ENCODE measurements around the gene EPN3. TPM values are rescaled to one million over a fixed set of nuclear protein-coding genes. Genes with fewer than 3 reads are reported as not detected.

EPN3 gene
- total and polyA plus RNA-seq, 2 experiments from 2014 or later = 2.3 to 7.7 TPM

DNA sequence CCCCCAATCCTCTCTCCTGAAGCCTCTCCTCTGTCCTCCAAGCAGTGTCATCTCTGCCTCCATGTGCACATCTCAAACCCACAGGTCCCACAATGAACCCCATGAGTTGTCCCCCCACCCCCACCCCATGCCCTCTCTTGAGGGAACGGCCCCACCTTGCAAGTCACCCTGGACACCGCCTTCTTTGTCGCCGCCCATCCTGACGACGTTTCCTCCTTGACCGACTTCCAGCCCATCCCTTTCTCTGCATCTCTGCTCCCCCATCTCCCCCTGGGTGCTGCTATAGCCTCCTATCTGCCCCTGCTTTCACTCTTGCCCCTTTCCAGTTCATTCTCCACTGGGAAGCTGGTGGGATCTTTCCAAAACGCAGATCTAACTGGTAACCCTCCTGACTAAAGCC, 12.8 kb downstream of the EPN3 start (continued):
- TF ChIP-seq, protein P1, sequence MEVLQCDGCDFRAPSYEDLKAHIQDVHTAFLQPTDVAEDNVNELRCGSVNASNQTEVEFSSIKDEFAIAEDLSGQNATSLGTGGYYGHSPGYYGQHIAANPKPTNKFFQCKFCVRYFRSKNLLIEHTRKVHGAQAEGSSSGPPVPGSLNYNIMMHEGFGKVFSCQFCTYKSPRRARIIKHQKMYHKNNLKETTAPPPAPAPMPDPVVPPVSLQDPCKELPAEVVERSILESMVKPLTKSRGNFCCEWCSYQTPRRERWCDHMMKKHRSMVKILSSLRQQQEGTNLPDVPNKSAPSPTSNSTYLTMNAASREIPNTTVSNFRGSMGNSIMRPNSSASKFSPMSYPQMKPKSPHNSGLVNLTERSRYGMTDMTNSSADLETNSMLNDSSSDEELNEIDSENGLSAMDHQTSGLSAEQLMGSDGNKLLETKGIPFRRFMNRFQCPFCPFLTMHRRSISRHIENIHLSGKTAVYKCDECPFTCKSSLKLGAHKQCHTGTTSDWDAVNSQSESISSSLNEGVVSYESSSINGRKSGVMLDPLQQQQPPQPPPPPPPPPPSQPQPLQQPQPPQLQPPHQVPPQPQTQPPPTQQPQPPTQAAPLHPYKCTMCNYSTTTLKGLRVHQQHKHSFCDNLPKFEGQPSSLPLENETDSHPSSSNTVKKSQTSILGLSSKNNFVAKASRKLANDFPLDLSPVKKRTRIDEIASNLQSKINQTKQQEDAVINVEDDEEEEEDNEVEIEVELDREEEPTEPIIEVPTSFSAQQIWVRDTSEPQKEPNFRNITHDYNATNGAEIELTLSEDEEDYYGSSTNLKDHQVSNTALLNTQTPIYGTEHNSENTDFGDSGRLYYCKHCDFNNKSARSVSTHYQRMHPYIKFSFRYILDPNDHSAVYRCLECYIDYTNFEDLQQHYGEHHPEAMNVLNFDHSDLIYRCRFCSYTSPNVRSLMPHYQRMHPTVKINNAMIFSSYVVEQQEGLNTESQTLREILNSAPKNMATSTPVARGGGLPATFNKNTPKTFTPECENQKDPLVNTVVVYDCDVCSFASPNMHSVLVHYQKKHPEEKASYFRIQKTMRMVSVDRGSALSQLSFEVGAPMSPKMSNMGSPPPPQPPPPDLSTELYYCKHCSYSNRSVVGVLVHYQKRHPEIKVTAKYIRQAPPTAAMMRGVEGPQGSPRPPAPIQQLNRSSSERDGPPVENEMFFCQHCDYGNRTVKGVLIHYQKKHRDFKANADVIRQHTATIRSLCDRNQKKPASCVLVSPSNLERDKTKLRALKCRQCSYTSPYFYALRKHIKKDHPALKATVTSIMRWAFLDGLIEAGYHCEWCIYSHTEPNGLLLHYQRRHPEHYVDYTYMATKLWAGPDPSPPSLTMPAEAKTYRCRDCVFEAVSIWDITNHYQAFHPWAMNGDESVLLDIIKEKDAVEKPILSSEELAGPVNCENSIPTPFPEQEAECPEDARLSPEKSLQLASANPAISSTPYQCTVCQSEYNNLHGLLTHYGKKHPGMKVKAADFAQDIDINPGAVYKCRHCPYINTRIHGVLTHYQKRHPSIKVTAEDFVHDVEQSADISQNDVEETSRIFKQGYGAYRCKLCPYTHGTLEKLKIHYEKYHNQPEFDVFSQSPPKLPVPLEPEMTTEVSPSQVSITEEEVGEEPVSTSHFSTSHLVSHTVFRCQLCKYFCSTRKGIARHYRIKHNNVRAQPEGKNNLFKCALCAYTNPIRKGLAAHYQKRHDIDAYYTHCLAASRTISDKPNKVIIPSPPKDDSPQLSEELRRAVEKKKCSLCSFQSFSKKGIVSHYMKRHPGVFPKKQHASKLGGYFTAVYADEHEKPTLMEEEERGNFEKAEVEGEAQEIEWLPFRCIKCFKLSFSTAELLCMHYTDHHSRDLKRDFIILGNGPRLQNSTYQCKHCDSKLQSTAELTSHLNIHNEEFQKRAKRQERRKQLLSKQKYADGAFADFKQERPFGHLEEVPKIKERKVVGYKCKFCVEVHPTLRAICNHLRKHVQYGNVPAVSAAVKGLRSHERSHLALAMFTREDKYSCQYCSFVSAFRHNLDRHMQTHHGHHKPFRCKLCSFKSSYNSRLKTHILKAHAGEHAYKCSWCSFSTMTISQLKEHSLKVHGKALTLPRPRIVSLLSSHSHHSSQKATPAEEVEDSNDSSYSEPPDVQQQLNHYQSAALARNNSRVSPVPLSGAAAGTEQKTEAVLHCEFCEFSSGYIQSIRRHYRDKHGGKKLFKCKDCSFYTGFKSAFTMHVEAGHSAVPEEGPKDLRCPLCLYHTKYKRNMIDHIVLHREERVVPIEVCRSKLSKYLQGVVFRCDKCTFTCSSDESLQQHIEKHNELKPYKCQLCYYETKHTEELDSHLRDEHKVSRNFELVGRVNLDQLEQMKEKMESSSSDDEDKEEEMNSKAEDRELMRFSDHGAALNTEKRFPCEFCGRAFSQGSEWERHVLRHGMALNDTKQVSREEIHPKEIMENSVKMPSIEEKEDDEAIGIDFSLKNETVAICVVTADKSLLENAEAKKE (CRISPR knock-in tag; IDR thresholded peaks at IDR 0.05) = no peak
- TF ChIP-seq EZH2 (IDR thresholded peaks at IDR 0.05; ENCODE audit: low read depth, unreplicated experiment) (no peak), JUNB (IDR thresholded peaks at IDR 0.05; ENCODE audit: unreplicated experiment) (no peak)

GRCh38 chr17:50546701-50547034, 14.1 kb downstream of the EPN3 start:
- Histone ChIP-seq H3K4me3 (peak overlapping the region; percentile 67; the same call in 1 of the 2 replicates), H2AFZ (no peak overlapping the region; the same call in 1 of the 2 replicates), H3F3A (replicated peaks; ENCODE audit: low read depth) (no peaks in the 10 kb centered on the region), H3K4me2 (peak overlapping the region; percentile 83; the same call in 1 of the 2 replicates), H3K36me3 (ENCODE audit: insufficient read depth) (no peaks in the 10 kb centered on the region), H3K27me3 (ENCODE audit: insufficient read depth) (no peaks in the 10 kb centered on the region), H3K79me2 (replicated peaks; ENCODE audit: insufficient read depth) (no peaks in the 10 kb centered on the region), H3K4me1 (ENCODE audit: insufficient read depth) (peaks cover 14% of the 10 kb centered on the region; the same call in 1 of the 2 replicates), H3K27ac (ENCODE audit: low read depth) (no peak overlapping the region), H4K20me1 (replicated peaks; ENCODE audit: insufficient read depth) (no peaks in the 10 kb centered on the region), H3K9me2 (ENCODE audit: insufficient read depth) (no peaks in the 10 kb centered on the region)
- Mint-ChIP-seq H3K27me3 (ENCODE audit: insufficient read depth, low read depth, poor library complexity) (peaks cover 19% of the 10 kb centered on the region), H3K4me3 (peak overlapping the region; percentile 43), H3K36me3 (ENCODE audit: low read depth) (no peaks in the 10 kb centered on the region; the same call in 2 of the 3 replicates), H3K9me3 (no peaks in the 10 kb centered on the region), H3K4me1 (peaks cover 22% of the 10 kb centered on the region), H3K27ac (no peak overlapping the region)
- DNase-seq (ENCODE audit: low spot score) (no peak), ATAC-seq (no peak)
- TF ChIP-seq, protein P2, sequence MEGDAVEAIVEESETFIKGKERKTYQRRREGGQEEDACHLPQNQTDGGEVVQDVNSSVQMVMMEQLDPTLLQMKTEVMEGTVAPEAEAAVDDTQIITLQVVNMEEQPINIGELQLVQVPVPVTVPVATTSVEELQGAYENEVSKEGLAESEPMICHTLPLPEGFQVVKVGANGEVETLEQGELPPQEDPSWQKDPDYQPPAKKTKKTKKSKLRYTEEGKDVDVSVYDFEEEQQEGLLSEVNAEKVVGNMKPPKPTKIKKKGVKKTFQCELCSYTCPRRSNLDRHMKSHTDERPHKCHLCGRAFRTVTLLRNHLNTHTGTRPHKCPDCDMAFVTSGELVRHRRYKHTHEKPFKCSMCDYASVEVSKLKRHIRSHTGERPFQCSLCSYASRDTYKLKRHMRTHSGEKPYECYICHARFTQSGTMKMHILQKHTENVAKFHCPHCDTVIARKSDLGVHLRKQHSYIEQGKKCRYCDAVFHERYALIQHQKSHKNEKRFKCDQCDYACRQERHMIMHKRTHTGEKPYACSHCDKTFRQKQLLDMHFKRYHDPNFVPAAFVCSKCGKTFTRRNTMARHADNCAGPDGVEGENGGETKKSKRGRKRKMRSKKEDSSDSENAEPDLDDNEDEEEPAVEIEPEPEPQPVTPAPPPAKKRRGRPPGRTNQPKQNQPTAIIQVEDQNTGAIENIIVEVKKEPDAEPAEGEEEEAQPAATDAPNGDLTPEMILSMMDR (conservative IDR thresholded peaks at IDR 0.05; ENCODE audit: low read depth in 2 of 2) = no peak
- no peak for TF ChIP-seq ZNF114 (CRISPR knock-in tag; IDR thresholded peaks at IDR 0.05)
- no peak for TF ChIP-seq STAT1 (IDR thresholded peaks at IDR 0.05; ENCODE audit: unreplicated experiment)
- TF ChIP-seq POLR2AphosphoS5 (IDR thresholded peaks at IDR 0.05; ENCODE audit: low read depth) = no peak
- TF ChIP-seq, protein P3, sequence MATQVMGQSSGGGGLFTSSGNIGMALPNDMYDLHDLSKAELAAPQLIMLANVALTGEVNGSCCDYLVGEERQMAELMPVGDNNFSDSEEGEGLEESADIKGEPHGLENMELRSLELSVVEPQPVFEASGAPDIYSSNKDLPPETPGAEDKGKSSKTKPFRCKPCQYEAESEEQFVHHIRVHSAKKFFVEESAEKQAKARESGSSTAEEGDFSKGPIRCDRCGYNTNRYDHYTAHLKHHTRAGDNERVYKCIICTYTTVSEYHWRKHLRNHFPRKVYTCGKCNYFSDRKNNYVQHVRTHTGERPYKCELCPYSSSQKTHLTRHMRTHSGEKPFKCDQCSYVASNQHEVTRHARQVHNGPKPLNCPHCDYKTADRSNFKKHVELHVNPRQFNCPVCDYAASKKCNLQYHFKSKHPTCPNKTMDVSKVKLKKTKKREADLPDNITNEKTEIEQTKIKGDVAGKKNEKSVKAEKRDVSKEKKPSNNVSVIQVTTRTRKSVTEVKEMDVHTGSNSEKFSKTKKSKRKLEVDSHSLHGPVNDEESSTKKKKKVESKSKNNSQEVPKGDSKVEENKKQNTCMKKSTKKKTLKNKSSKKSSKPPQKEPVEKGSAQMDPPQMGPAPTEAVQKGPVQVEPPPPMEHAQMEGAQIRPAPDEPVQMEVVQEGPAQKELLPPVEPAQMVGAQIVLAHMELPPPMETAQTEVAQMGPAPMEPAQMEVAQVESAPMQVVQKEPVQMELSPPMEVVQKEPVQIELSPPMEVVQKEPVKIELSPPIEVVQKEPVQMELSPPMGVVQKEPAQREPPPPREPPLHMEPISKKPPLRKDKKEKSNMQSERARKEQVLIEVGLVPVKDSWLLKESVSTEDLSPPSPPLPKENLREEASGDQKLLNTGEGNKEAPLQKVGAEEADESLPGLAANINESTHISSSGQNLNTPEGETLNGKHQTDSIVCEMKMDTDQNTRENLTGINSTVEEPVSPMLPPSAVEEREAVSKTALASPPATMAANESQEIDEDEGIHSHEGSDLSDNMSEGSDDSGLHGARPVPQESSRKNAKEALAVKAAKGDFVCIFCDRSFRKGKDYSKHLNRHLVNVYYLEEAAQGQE (IDR thresholded peaks at IDR 0.05; ENCODE audit: unreplicated experiment) = no peak
- no peak for TF ChIP-seq NANOG (IDR thresholded peaks at IDR 0.05; ENCODE audit: borderline replicate concordance)
